Activated CD8-positive, alpha-beta memory T cell treated with anti-CD3 and anti-CD28 coated beads, Interleukin-2, amount 50 U/mL, for 4 hours (primary cell): ENCODE results near the gene CNRIP1.
"Not testable (repeated sequence)": the region's sequence is repeated elsewhere in the genome, so short reads cannot be mapped to it uniquely, and the experiment has no call there.

Source experiments
- DNase-seq: peaks from one replicate; pipeline ENCODE4 v3.0.0-alpha.2; 2020

Gene CNRIP1

DNA sequence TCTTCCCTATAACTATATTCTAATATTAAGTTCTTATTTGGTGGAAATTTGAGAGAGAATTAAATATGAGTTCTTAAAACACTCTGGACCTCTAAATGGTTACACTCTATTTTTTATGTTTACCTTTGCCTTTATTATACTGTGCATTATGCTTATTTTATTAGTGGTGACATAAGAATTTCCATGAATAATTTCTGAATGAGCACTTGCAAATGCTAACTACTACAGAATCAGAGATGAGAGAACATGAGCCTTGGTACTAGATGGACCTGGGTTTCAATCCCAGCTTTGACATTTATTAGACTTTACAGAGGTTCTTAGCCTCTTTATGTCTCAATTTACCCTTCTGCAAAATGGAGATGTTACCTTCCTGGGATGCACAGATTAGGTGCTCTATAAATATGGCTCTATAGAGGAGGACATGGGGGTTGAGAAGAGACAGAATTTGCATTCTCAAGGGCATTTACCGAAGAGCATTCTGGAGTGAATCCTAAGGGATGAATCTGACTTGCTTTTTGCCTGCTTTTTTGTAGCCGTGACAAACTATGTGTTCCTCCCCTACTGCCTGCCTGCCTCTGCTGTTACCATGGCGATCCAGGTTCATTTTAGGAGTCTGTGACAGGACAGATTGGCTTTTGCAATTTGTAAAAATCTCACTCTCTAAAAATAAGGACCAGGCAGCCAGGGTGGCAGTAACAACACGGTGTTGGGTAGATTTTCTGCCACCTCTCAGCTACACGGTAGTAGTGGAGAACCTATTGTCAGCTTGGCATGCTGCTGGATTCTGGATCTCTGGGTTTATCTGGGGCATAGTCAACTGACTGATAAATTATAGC is 20.7 kb upstream of the CNRIP1 start:
- DNase-seq, result no peak

DNA sequence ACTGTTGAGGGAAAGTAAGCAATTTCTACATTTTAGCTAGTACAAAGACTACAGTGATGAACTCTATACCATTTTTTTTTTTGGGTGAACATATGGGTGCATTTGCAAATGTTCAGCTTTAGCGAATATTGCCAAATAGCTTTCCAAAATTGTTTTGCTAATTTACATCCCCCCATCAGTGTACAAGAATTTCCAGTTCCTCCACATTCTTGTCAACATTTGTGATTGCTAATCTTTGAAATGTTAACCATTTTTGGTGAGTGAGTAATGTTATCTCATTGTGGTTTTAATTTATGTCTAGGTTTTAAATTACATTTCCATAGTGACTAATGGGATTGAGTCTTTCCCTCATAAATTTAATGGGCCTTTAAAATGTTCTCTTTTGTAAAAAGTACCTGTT is 16.4 kb upstream of the CNRIP1 start:
- no peak for DNase-seq

DNA sequence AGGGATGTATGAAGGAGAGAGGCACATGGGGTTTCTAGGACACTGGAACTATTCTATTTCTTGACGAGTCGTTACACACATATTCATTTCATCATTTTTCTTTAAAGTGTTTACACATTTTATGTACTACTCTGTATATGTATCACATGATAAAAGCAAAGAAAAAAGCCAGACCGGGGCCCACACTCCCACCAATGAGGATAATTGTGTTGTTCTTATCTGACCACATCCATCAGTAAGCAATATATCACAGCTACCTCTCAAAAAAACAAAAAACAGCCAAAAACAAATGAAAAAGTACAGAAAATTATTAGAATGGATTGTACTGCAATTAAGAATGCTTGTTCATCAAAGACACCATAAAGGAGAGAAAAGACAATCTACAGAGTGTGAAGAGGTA is 14.2 kb upstream of the CNRIP1 start:
- no peak for DNase-seq

DNA sequence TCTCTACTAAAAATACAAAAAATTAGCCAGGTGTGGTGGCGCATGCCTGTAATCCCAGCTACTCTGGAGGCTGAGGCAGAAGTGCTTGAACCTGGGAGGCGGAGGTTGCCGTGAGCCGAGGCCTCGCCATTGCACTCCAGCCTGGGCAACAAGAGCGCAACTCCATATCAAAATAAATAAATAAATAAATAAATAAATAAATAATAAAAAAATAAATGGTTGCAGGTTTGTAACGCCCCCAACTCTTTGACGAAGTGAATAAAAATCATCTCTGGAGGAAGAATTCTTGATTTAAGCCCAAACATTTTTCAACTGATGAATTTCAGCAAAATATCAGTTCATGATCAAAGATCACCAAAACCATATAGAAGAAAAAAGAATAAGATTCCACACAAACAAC is 13.3 kb upstream of the CNRIP1 start:
- no peak for DNase-seq

GRCh38 chr2:68330691-68331090 is 10.9 kb upstream of the CNRIP1 start:
- no peak for DNase-seq

GRCh38 chr2:68328901-68329300 is 9.2 kb upstream of the CNRIP1 start:
- DNase-seq, result no peak

GRCh38 chr2:68325056-68325455 is 5.3 kb upstream of the CNRIP1 start:
- DNase-seq, result no peak

DNA sequence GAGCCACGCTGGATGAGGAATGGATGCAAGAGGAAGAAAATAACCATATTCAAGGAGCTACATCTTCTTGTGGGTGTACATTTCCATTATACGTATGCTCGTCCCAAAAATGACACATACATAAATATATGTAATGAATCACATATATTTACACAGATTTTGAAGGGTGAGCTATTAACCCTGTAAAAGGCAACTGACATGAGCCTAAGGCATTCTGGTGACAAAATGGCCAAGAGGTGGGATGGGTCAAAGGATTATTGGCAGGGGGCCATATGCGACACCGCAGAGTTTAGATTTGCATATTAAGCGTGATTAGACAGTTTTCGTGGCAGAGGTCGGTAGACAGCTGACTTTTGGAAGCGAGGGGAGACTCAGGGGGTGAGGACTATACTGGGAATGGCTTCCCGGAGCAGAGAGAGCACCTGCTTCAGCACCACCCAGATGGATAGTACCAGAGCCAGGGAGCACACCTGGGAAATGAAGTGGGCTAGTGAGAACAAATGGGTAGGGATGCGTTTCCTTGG is 431 bp upstream of the CNRIP1 start:
- no peak for DNase-seq

- DNase-seq, result no peak
These were observed 793 bp downstream of the CNRIP1 start for GRCh38 chr2:68318914-68319397.

GRCh38 chr2:68317971-68318913 is 1.5 kb downstream of the CNRIP1 start:
- DNase-seq, result no peak

DNA sequence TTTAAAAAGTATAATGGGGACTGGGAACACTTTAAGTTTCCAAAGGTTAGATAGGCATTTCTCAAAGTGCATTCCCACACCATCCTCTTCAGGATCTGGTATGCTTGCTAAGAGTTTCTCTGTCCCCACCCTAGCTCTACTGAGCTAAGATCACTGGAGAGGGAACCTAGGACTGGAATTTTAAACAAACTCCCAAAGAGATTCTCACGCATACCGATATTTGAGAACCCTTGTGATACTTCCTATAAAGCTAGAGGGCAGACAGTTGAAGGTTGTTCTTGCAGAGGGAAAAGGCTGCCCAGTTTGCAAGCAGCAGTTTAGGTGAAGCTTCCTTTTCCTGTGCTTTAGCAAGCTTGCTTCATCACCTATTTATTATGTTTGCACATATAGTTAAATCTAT is 3.6 kb downstream of the CNRIP1 start:
- DNase-seq, result no peak

- no peak for DNase-seq
These were observed 8.7 kb downstream of the CNRIP1 start for GRCh38 chr2:68311033-68311432.

- no peak for DNase-seq
These were observed 10.3 kb downstream of the CNRIP1 start for GRCh38 chr2:68309426-68309825.

DNA sequence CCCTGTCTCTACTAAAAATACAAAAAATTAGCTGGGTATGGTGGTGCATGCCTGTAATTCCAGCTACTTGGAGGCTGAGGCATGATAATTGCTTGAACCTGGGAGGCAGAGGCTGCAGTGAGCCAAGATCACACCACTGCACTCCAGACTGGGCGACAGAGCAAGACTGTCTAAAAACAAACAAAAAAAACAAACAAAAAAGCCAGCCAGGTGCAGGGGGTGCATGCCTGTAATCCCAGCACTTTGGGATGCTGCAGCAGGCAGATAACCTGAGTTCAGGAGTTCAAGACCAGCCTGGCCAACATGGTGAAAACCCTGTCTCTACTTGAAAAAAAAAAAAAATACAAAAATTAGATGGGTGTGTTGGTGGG is 15.9 kb downstream of the CNRIP1 start:
- not testable (repeated sequence) for DNase-seq

DNA sequence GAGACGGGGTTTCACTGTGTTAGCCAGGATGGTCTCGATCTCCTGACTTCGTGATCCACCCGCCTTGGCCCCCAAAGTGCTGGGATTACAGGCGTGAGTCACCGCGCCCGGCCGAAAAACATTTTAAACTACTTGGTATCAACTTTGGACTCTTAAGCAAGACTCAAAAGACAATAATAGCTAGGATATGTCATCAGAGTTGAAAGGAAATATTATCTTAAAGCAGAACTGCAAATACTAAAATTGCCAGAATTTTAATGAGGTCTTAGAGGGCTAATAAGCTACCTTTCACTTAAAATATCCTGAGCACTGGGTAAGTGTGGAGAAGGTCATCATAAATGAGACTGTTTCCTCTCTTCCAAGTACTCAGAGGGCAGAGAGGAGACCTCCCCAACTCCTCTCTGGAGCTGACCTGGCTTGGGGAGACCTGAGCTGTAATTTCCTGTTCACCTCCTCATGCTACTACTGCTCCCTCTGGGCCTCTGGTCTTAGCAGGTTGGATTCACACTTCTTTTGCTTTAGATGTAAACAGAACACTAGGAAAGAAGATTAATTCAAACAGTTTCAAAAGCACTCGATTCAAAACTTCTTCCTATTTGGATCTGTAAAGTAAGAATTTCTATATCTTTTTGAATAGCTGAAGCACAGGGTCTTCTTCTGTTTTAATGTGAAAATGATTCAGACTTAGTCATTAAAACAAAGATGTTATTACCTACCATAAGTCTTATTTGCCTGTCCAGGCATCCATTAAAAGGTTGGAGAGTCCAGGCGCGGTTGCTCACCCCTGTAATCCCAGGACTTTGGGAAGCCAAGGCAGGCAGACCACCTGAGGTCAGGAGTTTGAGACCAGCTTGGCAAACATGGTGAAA is 16.5 kb downstream of the CNRIP1 start:
- no peak for DNase-seq

DNA sequence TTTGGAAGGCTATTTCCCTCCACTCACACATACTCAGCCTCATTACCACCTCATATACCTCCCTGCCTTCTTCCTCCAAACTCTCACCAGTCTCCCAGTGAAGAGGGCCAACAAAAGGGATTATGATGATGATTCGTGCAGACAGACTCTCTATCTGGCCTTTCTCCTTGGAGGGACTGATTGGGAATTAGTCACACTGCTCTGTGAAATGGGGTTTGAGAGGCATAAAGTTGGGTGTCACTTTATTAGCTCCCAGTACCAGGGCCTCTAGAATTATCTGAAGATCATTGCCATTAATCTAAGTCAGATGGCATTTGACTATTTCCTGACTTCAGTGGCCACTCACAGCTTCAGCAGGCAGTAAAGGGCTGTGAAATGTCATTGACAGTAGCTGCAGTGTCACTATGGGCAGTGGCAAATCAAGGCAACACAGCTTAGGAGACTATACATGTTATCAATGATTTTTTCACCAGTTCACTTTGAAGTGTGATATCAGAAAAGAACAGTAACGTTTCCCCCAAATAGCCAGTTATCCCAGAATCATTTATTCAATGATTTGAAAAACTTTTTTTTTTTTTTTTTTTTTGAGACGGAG is 17.4 kb downstream of the CNRIP1 start:
- DNase-seq, result no peak

GRCh38 chr2:68295516-68295915 is 24.2 kb downstream of the CNRIP1 start:
- no peak for DNase-seq

GRCh38 chr2:68294913-68295312 is 24.8 kb downstream of the CNRIP1 start:
- no peak for DNase-seq

- DNase-seq, result no peak
These were observed 25.6 kb downstream of the CNRIP1 start for GRCh38 chr2:68294187-68294586.

GRCh38 chr2:68293755-68294154 is 26.0 kb downstream of the CNRIP1 start:
- no peak for DNase-seq

DNA sequence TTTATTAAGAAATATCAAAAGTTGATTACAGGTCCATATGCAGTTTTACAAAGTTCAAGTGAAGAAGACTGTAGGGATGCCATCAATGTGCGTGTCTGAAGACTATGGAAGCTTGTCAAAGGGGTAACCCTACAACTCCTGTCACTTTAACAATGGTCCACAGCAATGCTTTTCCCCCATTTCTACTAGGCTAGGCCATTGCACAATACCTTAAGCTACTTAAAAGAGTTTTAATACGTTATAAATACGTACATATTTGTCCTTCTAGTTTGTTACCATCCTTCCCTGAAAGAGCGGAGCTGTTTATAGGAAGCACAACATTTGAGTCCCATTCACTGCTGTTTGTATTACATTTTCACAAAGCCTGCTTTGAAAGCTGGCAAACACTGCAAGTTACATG is 26.7 kb downstream of the CNRIP1 start:
- no peak for DNase-seq

DNA sequence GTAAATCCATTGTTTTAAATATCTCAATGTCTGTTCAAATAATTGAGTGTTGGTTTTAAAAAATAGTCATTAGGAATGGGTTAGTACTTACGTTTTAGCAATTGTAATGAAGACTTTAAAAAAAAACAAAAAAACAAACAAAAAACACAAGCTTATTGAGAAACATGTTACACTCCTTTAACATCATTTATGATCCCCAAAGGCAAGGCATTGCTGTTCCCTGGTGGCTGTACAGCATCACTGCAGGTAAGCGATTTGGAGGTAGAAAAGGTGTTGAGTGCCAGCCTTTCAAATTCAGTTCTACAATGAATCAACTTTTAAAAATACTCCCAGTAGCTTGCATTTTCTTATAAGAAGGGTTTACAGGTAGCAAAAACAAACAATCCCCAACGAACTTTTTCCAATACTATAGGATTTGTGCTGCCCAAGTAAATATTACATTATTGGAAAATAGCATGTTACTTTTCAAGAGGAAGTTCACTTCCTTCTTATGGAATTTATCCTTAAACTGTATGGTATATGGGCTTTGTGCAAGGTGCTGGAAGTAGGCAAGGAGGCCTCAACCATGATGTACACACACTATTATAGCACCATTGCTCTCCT is 27.5 kb downstream of the CNRIP1 start:
- DNase-seq, result no peak
